GM18517 (cell line): ENCODE data around the gene ACP7.

Experiments
- ATAC-seq: cut with Tn5 transposase; IDR thresholded peaks from one replicate; pipeline ENCODE4 v1.9.1; 2021; ENCODE audit warnings: mild to moderate bottlenecking, moderate library complexity; ENCODE audit not compliant: unreplicated experiment

ACP7 gene

DNA sequence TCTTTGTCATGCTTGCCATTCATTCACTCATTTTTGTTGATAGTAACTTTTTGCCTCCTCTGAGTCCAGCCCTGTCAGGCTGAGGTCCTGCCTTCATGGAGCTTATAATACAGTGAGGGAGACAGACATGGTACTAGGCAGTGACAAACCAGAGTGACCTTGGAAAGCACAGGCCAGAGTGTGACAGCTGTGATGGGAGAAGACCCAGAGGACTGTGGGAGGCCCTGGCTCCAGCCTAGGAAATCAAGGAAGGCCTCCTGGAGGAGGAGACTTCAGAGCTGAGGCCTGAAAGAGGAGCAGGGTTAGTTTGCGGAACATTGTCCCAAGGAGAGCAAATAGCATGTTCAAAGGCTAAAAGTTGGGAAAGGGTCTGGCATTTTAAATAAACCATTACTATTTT, 61.9 kb downstream of the ACP7 start:
- no peak for ATAC-seq

DNA sequence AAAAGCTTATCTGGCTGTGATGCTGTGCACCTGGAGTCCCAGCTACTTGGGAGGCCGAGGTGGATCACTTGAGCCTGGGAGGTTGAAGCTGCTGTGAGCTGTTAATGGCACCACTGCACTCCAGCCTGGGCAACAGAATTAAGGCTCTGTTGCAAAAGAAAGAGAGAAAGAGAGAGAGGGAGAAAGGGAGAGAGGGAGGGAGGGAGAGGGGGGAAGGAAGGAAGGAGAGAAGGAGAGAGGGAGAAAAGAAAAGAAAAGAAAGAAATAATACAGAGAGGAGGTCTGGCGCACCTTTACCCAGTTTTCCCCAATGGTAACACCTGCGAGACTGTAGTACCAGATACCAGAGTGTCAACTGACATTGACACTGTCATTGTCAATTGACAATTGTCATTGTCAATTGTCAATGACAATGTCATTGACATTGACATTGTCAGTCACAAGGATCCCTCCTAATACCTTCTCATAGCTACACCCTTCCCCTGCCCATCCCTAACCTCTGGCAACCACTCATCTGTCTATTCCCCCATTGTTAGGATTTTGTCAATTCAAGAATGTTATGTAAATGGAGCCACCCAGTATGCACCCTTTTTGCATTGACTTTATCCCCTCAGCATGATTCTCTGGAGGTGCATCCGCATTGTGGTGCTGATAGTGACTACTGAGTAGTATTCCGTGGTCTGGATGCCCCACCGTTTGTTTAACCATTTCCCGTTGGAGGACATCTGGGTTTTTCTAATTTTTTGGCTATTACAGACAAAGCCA, 62.7 kb downstream of the ACP7 start:
- ATAC-seq = no peak

DNA sequence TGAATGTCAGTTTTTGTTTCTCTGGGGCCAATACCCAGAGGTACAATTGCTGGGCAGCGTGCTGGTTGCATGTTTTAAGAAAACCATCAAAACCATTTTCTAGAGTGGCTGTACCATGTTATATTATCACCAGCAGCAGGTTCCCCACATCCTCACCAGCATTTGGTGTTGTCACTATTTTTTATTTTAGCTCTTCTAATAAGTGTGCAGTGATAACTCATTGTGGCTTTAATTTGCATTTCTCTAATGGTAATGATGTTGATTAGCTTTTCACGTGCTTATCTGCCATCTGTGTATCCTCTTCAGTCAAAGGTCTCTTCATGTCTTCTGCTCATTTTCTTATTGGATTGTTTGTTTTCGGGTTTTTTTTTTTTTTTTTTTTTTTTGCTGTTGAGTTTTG, 63.3 kb downstream of the ACP7 start:
- ATAC-seq = no peak

DNA sequence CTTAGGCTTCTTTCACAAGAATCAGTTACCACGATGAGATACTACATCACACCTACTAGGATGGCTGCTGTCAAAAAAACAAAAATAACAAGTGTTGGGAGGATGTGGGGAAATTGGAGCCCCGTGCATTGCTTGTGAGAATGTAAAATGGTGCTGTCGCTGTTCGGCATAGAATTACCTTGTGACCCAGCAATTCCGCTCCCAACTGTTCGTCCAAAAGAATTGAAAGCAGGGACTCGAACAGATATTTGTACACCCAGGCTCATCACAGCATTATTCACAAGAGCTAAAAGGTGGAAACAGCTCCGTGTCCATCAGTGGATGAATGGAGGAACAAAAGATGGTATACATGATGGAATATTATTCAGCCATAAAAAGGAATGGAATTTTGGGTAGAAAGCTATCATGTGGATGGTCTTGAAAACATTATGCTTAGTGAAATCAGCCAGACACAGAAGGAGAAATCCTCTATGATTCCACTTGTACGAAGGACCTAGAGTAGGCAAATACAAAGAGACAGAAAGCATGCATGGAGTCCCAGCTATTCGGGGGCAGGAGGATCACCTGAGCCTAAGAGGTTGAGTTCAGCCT, 64.9 kb downstream of the ACP7 start:
- ATAC-seq = no peak

DNA sequence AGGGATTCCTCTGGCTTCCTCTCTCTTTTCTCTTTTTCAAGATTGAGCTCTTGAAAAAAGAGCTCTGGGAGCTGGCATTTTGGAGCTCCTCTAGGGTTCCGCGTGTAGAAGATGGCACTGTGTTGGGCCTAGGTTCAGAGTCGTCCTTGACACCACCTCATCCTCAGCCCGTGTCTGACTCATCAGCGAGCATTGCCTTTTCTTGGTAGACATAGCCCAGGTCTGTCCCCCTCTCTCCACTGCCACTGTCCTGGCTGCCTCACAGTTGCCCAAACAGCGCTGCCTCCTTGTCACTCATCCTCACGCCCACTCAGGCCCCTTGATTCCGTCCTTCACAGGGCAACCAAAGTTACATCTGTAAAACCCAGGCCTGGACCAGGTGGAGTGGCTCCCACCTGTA, 66.1 kb downstream of the ACP7 start:
- ATAC-seq = no peak

DNA sequence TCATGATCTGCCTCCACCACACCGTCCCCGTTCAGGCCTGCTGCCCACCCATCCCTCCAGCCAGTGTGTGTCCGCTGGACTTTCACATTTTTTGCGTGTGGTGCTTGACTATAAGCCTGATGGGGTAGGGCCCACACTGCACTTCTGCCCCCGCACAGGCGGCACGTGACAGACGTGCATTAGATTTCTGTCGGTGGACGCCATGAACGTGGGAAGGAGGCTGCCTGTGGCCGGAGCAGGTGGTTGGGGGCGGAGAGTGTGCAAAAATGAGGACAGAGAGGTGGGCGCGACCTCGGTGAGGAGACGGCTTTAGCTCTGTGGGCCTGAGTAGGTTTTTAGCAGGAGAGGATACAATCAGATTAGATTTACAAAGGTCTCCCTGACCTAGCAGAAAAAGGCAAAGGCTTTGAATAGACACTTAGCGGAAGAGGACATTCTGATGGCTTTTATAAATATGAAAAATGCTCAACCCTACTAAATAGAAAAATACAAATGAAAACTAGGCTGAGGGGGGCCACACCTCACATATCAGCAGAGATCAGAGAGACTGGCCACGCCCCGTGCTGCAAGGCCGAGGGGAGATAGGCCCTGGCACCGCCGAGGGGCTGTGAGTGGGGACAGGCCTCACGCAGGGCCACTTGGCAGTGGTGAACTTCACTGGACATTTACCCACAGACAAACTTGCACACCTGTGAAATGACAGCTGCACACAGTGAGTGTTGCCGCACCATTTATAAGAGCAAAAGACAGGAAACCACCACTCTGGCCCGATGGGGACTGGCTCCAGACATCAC, 66.8 kb downstream of the ACP7 start:
- no peak for ATAC-seq

DNA sequence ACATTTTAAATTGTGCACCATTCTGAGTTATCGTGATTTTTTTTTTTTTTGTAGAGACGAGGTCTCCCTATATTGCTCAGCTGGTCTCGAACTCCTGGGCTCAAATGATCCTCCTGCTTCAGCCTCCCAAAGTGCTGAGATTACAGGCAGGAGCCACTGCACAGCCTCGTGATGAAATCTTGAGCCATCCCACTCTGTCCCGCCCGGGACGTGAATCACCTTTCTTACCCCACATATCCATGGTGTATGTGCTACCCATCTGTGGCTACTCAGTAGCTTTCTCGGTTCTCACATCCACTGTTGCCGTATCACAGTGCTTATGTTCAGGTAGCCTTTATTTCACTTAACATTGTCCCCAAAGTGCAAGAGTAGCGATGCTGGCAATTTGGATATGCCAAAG, 67.9 kb downstream of the ACP7 start:
- ATAC-seq = no peak

DNA sequence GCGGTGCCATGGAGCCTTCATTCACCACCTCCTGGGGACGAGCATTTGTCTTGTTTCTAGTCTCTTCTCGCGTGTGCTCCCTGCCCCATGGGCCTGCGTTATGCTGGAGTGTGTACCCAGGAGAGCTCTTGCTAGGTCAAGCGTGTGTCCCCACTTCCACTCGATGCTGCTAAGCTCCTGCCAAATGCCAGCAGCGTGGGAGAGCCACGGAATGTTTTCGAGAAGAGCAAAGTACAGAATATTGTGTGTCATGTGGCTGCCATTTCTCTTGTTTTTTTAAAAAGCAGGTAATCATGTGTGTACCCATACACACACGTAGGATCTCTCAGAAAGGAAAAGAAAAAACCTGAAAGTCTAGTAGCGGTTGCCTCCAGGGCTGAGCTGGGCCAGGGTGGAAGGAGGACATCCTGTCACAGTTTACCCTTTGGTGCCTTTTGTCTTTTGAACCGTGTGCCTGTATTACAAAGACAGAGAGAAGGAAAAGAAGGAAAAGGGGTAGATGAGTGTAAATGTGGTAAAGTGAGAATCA, 70.0 kb downstream of the ACP7 start:
- ATAC-seq = no peak

DNA sequence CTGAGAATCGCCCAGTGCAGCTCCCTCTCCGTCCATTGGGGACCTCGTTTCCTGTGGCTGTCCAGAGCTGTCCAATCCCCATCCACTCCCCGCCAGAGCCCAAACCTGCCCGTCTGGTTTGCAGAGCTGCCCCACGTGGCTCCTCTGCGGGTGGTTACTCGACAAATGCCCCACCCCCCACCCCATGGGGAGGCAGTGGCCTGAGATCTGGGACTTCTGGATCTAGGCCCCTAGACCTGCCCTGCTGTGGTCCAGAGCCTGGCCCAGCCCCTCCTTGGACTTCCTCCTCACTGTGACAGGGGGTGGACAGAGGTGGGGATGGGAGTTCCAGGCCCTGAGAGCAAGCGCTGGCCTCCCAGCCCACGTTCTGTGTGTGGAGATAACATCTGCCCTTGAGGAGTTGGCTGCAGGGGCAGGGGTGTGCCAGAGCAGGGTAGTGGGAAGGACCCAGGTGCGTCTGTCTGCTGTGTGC, 70.5 kb downstream of the ACP7 start:
- ATAC-seq = no peak

DNA sequence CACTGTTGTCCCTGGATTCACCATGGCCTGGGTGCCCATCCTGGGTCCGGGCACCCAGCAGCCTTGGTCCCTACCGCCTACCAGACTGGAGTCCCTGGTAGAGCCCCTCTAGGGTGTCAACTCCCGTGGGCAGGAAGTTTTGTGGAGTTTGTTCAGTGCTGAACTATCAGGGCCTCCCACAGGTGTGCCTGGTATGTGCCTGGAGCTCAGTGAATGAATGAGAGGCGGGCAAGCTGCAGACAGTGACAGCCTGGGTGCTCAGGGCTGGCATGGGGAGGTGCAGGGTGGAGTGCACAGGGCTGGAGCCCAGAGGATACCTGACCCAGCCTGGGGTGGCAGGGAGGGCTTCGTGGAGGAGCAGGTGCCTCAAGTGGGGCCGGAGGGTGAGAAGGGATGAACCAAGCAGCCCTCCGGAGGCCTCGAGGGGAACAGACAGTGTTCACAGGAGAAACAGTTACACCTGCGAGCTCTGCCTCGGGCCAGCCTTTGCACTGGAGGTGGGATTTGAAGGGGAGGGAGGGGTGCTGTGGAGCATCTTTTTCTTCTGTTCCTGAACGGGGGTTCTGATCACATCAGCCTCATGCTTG, 71.0 kb downstream of the ACP7 start:
- ATAC-seq = no peak

DNA sequence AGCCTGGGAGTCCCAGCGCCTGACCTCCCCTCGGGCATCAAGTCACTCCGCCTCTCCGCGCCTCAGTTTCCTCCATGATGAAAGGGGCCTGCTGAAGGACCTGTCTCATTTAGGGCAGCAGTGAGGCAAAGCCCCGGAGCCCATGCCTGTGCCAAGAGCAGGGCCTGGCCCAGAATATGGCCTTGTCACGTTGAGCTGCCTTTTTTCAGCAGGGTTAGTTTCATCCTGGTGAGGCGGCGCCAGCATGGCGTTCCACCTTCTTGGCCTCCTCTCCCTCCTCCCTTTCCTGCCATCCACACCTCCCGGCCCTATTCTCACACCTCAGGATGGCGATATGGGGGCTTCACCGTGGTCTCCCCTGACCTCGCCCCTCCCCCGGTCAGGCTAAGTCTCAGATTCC, 71.6 kb downstream of the ACP7 start:
- no peak for ATAC-seq

DNA sequence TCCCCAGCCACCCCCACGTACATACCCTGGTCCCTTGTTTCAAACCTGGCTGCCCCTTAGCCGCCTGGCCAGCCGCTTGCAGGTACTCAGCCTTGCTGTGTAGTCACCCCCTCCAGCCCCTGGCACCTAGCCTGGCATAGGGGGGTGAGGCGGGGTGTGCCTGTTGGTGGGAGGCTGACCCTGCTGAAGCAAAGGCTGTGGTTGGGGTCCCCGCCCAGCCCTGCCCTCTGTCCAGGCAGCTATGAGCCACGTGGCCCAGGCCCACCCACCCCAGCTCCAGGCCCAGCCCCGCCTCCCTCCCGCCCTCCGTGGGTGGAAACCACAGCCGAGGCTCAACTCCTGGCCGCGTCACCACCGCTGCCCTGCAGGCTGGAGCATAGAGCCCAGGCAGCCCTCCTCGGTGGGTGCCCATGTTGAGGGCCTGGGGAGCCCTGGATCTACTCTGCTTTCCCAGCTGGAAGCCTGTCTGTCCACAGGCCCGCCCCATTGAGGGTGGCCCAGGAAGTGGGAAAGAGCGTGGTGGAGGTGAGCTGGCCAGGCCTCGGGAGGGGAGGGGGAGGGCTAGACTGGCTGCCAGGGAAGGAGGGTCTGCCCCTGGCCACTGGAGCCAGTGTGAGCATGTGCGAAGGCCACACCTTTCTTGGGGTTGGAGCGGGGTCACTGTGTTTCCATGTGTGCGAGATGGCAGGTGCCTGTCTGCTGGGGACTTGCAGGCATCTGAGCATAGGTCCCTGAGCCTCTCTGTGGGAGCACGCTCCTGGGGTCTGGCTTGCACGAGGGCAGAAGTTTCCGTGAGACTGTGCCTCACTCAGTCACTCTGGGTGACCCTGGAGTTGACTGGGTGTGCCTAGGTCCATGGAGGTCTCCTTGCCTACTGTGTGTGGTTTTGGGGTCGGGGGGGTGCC, 72.4 kb downstream of the ACP7 start:
- no peak for ATAC-seq

DNA sequence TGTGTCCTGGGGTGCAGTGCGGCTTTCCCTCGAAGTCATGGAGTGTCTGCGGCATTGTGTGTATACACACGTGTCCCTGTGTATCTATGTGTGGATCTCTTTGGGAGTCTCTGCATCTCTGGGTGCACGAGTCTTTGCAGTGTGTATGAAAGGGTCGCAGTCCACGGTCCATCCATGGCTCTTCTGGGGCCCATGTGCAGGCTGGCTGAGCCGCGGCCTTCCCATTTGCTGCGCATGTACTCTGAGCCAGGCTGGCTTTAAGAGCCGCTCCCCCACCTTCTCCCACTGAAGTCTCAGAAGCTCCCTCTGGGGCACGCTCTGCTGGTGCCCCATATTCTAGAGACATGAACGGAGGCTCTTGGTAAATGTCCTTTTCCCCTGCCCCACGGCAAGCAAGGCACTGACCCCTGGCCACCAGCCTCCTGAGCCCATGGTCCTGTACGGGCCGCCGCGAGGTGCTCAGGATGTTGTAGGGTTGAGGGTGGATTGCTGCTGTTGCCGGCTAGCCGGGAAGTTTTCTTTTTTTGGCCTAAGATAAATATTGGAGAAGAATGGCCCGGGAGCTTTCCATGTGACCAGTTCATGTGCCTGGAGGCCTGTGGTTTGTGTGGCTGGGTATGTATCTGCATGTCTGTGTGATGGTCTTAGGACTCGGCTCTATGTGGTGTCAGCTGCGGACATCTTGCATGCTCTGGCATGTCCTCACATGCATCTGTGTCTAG, 73.3 kb downstream of the ACP7 start:
- no peak for ATAC-seq

DNA sequence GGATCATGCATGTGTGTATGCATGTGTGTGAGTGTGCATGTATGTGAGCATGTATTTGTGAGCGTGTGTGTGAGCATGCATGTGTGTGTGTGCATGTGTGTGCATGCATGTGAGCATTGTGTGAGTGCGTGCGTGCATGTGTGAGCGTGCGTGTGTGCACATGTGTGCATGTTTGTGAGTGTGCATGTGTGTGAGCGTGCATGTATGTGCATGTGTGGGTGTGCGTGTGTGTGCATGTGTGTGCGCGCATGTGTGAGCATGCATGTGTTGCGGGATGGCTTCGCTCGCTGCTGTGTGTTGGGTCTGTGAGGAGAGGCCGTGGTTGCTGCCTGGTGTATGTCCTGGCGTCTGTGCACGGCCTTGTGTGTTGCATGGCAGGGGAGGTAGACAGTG, 73.8 kb downstream of the ACP7 start:
- ATAC-seq = no peak

DNA sequence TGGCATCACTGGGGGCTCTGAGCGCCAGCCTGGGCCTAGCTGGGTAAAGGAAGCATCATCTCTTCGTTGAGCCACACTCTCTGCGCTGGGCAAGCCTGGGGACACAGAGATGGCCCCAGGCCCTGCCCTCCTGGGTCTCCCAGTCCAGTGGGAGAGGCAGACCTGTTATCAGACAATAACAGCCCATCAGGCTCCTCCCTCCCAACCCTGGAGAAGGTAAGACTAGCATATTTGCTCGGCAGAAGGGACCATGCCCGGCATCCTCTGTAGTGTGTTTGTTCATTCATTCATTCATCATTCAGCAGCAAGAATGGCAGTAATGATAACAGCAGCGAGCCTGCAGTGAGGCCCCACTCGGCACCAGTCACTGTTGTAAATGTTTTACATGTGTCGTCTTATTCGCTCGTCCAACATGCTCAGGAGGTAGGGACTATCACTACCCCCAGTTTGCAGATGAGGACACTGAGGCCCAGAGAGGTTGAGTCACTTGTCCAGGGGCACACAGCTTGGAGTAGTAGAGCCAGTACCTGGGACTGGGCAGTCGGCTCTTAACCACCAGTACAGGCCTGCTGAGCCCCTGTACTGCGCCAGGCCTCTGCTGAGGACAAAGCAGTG, 74.6 kb downstream of the ACP7 start:
- ATAC-seq = no peak

DNA sequence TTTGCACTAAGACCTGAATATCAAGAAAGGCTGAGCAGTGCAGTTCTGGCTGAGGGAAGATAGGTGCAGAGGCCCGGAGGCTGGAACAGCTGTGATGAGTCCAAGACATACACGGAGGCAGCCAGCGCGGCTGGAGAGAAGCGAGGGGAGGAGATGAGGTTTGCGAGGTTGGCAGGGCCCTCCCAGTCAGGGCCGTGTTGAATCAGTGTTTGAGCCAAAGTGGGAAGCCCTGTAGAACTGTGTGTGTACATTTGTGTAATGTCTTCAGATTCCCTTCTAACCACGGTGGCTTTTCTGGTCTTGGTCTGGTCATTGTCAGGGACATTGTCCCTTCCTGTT, 76.3 kb downstream of the ACP7 start:
- no peak for ATAC-seq
